Head of caudate nucleus (tissue), 42 donors: ENCODE data around the gene CTAGE1.
"Not testable (repeated sequence)": the region's sequence is repeated elsewhere in the genome, so short reads cannot be mapped to it uniquely, and the experiment has no call there.

Experiments used
- DNase-seq, 42 donors: peaks; one replicate each; pipeline versions ENCODE4 v3.0.0 to v3.0.0-alpha.2; 2020 to 2021; ENCODE audit warnings: mixed read lengths in 7 of 42
- intact Hi-C: fragments of 100-400 bp; cut with DNase I; formaldehyde crosslinking; loops from one replicate; pipeline ENCODE4 v1.15.0; 2022

Gene CTAGE1

GRCh38 chr18:22405142-22405541 is 12.6 kb downstream of the CTAGE1 start:
- no peak for DNase-seq
- intact Hi-C loops: no loop called here

- intact Hi-C loops: no loop called here
Observed at GRCh38 chr18:22403950-22404349, 13.8 kb downstream of the CTAGE1 start.

GRCh38 chr18:22399949-22400348 is 17.8 kb downstream of the CTAGE1 start:
- intact Hi-C loops: no loop called here
- no peak for DNase-seq

More at GRCh38 chr18:22403950-22404349, 13.8 kb downstream of the CTAGE1 start:
- no peak for DNase-seq

- intact Hi-C loops: no loop called here
- DNase-seq: no peak
Observed at GRCh38 chr18:22398464-22398863, 19.3 kb downstream of the CTAGE1 start.

- DNase-seq: no peak
- intact Hi-C loops: no loop called here
Observed at GRCh38 chr18:22394428-22394827, 23.3 kb downstream of the CTAGE1 start.

GRCh38 chr18:22393164-22393563 is 24.6 kb downstream of the CTAGE1 start:
- intact Hi-C loops, DNase-seq: not testable (repeated sequence)

GRCh38 chr18:22391407-22392345 is 26.0 kb downstream of the CTAGE1 start:
- intact Hi-C loops: no loop called here
- DNase-seq: no peak

- DNase-seq: no peak
- intact Hi-C loops: no loop called here
Observed at GRCh38 chr18:22387787-22388186, 29.9 kb downstream of the CTAGE1 start.

GRCh38 chr18:22387364-22387763 is 30.4 kb downstream of the CTAGE1 start:
- no peak for DNase-seq
- intact Hi-C loops: no loop called here

GRCh38 chr18:22385718-22386117 is 32.0 kb downstream of the CTAGE1 start:
- DNase-seq: no peak
- intact Hi-C loops: no loop called here

GRCh38 chr18:22378672-22379282 is 38.9 kb downstream of the CTAGE1 start:
- intact Hi-C loops: no loop called here
- peak in 1 of 42 donors; percentile 2 for DNase-seq

GRCh38 chr18:22377769-22378168 is 39.9 kb downstream of the CTAGE1 start:
- DNase-seq: no peak
- intact Hi-C loops: no loop called here

- intact Hi-C loops: no loop called here
- DNase-seq: no peak
Observed at GRCh38 chr18:22370414-22370813, 47.3 kb downstream of the CTAGE1 start.

- DNase-seq: no peak
- intact Hi-C loops: no loop called here
Observed at GRCh38 chr18:22368021-22368420, 49.7 kb downstream of the CTAGE1 start.

GRCh38 chr18:22367303-22367702 is 50.4 kb downstream of the CTAGE1 start:
- intact Hi-C loops: no loop called here
- DNase-seq: no peak

- intact Hi-C loops: no loop called here
- DNase-seq: no peak
Observed at GRCh38 chr18:22363867-22364463, 53.8 kb downstream of the CTAGE1 start.
